HG02610 (cell line): ENCODE results near the gene SLC25A21.
"Not testable (repeated sequence)": the region's sequence is repeated elsewhere in the genome, so short reads cannot be mapped to it uniquely, and the experiment has no call there.

Source experiments
- ATAC-seq: cut with Tn5 transposase; IDR thresholded peaks from one replicate; pipeline ENCODE4 v1.9.1; 2021; ENCODE audit warnings: mild to moderate bottlenecking, moderate library complexity; ENCODE audit not compliant: unreplicated experiment

The SLC25A21 gene

DNA sequence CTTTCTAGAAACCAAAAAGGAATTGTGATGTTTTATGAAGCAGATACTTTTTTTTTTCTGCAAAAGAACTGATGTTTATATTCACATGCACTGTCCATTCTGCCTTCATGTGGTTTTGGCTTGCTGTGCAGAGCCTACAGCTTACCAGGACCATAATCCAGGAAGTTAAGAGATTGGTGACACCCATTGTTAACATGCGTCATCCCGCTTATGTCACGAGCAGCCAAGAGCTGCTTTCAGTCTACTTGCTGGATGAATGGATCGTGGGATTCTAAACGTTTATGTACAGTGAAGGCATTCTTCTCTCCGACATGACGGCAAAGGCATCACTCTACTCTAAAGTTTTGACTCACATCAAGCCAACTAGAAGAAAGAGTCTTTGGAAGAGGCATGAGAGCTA, 434.1 kb downstream of the SLC25A21 start:
- ATAC-seq = no peak

DNA sequence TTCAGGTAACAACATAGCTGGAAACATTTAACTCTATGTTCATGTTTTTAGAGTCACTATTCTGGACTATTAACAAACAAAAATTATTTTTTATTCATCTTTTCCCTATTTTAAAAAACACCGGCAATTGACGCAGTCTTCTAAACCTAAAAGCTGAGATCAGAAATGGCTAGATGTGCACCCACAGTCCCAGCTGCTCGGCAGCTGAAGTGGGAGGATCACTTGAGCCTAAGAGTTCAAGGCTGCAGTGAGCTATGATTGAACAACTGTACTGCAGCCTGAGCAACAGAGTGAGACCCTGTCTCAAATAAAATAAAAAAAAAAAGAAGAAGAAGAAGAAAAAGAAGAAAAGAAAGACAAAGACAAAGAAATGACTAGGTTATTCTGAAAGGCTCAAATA, 446.3 kb downstream of the SLC25A21 start:
- no peak for ATAC-seq

DNA sequence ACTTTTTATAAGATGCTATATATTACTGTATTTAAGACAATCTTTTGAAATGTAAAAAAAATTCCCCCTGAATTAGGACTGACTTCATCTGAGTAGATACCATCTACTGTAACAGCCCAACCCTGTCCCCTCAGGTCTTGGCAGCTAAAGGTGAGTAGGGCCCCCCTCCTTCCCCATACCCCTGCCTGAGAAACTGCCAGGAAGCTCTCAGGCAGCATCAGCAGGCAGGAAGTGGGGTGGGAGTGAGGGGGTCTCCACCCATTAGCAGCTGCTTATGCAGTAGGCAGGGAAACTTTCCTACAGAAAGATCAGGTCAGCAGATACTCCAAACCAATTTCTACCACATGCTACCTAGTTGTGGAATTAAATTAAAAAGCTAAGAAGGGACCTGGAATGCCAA, 448.2 kb downstream of the SLC25A21 start:
- no peak for ATAC-seq

DNA sequence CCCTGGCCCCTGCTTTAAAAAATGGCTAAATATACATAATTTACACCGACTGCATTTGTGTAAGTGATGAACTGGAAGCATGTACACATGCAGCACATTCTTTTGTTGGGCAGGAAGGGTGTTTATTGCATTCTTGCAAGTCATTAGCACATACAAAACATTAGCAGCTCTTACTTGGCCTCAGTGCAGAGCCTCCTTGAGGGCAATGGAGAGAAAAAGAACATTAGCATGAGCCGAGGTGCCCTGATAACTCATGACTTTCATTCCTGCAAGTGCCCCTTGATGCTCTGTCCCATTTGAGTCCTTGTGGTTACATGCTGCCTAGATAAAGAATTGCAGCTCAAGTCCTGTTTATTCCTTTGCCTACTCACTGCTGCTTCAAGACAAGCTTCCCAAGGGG, 448.9 kb downstream of the SLC25A21 start:
- ATAC-seq = no peak

DNA sequence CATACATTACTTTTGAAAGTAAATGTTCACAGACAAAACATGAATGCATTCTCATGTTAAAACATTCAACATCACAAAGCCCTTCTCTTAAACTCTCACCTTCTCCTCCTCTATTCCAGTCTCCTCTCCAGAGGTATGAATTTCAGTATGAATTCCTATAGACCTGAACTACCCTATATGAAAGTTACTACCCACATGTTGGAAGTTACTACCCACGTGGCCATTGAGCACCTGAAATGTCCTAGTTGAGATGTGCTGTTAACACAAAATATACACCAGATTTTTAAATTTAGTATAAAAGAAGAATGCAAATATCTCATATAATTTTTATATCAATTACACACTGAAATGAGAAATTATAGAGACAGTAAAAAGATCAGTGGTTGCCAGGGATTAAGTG, 450.5 kb downstream of the SLC25A21 start:
- ATAC-seq = no peak

DNA sequence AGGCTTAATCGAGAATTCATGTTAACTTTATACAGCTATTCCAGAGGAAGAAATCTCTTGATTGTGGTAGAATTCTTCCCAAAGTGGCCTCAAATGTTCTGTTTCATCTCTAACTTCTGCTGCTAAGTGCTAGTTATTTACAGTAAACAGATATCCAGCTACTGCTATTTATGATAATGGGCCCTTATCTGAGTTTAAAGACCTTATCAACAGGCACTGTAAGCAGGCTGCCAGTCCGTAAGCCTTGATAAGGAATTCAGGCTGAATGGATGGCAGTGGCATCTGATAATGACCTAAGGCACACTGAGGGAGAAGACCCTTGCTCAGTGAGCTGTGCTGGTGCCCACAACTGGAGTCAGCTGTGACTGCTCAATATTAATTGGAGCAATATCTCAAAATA, 451.7 kb downstream of the SLC25A21 start:
- ATAC-seq = no peak

DNA sequence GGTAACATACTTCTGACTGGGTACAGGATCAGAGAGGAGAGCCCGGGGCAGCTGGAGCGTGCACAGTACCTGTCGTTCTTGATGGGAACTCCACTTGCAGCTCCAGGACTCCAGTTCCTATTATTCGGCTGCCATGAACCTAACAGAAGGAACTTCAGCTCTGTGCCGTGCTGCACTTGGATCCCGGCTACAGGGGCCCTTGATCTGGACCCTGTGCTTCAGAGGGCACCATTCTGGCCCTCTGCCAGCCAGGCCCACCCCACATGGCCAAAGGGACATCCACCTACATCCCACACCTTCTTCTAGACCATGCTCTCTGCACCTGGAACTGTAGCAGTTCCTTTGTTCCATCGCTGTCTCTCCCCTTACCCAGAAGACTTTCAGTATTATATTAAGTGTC, 452.6 kb downstream of the SLC25A21 start:
- no peak for ATAC-seq

DNA sequence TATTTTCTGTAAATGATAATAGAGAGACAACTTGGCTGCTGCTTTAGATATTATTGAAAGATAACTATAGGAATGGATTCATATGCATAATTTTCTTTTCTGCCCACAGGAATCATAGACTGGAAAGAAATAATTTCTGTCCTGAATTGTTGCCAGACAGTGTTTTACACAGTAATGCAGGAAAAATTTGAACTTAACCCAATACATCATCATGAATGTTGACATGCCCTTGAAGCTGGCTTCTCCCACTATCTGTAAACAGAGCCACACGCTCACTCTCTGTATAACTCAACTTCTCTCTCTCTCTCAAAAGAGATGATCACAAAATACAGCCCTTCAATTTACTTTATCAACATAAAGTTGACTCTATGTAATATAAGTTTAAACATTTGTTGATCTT, 454.2 kb downstream of the SLC25A21 start:
- no peak for ATAC-seq

DNA sequence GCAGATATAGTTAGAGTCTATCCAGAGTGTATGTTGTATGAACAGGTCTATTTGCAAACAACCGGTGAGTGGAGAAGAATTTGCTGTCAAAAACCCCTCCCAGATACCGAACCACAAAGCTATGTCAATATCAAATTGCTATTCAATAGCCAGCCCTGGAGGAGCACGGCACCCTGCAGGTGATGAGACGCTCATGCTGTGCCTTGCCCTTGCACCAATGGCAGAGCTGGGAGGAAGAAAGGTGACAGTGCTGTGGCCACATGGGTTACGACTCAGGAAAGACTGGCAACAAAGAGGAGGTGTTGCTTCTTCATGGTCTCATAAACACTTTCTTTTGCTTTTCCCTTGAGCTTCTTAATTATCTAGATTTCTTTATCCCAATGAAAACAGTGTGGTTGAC, 455.0 kb downstream of the SLC25A21 start:
- ATAC-seq = no peak

DNA sequence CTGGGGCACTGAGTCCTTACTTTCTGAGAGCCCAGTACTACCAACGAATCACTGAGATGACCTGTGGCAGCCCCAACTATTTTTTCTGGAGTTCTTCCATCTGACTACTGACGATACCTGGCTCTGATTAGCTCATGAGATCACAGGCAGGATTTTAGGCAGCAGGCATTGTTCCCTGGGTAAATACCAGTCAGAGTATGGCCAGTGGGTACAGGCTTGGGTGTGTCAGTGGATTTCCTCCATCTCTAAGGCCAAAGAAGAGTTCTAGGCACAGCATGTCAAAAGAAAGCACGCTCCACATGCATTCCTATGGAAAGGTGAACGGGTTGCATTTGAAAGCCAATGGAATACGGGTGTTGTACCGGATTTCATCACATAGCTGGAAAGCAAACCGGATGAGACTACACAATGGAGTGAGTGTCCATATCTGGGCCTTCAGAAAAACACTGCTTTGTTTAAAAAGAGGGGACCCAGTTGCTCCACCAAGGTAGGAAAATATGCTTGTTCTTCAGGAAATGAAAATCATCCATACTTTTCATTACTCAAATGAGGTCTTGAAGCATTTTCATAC, 455.7 kb downstream of the SLC25A21 start:
- ATAC-seq = no peak

DNA sequence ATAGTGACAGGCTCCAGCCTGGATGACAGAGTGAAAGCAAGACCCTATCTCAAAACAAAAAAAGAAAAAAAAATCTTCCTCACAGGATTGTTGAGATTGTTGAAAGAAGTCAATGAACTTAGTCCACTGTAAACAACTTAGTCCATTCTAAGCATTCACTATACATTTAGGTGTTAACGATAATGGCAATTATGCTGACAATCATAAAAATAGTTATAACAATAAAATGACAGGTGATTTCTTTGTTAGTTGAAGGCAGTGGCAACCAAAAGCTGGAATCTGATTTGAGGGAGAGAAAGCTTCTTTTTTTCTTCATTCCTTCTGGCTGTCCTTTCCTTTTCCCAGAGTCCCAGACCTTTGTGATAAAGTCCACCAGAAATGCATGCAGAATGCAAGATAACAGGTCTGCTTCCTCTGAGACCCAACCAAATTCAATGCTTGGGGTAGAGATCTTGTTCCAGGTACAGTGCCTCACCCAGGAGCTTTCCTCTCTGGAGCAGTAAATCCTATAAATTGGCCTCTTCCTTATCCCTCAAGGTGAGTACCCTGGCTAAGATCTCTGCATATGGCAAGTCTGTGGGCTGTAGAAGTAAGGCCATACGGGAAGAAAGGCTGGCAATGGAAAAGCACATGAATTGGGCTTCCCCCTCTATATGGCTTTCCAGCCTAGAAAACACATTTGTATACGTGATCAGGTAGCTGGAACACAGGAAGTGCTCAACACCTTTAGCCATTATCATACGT, 458.3 kb downstream of the SLC25A21 start:
- ATAC-seq = no peak

DNA sequence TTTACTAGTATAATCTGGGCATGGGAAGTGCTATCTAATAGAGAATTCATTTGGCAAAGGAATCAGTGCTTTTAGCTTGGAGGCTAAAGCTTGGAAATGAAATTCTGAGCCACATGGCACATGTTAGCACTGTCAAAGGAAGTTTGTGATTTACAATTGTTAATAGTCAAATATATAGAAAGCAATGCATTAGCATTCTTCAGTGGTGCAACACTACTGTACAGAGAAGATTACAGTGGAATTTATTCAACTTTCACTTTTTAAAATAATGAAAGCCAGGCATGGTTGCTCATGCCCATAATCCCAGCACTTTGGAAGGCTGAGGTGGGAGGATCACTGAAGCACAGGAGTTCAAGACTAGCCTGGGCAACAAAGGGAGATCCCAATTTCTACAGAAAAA, 464.8 kb downstream of the SLC25A21 start:
- no peak for ATAC-seq

DNA sequence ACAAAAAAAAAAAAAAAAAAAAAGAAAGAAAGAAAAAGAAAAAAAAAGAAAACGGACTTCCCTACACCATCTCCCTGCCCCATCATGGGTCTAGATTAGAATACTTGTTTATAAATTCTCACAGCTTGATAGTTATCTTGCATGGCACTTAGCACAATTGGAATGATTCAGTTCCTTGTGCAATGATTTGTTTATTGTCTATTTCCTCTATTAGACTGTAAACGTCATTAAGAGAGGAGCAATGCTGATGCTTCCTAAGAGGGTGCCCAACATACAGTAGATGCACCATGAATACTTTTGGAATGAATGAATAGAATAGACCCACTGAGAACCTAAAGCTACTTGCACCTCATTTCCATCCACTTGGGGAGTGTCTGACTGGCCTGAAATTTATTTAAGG, 469.9 kb downstream of the SLC25A21 start:
- ATAC-seq = no peak

DNA sequence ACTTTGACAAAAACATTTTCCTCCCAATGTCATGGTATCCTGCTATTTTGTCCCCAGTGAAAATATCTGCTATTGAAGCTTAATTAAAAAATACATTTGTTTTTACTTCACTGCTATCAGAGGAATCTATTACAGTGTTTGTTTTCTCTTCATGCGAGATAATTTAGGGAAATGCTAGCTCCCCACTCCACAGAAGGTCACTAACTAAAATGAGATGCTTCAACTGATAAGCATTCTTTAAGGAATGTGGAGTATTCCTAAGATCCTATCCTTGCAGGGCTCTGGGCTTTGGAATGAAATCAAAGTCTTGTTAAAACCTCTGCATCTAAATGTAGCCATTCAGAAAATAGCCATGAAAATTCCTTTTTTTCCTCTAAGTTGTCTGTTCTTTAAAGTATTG, 471.3 kb downstream of the SLC25A21 start:
- ATAC-seq = no peak

DNA sequence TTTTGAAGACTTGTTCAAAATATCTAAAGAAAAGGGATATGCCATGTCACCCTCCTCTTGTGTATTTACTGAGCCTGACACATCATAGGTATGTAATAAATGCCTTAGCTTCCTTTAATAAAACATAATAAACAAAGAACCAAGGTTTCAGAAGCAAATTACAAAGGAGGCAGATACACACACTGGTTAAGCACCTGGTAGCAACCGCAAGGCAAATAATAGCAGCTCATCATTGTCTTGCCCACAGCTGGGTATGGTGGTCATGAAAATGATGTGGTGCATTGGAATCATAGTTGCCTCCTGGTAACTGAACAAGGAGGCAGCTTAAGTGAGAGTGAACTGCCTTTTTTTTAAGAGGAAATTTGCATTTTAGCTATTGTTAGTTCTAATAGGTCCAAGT, 471.8 kb downstream of the SLC25A21 start:
- no peak for ATAC-seq

DNA sequence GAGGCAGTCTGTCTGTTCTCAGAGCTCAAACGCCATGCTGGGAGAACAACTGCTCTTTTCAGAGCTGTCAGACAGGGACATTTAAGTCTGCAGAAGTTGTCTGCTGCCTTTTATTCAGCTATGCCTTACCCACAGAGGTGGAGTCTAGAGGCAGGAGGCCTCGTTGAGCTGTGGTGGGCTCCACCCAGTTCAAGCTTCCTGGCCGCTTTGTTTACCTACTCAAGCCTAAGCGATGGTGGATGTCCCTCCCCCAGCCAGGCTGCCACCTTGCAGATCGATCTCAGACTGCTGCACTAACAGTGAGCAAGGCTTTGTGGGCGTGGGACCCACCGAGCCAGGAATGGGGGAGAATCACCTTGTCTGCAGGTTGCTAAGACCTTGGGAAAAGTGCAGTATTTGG, 473.0 kb downstream of the SLC25A21 start:
- ATAC-seq = not testable (repeated sequence)

DNA sequence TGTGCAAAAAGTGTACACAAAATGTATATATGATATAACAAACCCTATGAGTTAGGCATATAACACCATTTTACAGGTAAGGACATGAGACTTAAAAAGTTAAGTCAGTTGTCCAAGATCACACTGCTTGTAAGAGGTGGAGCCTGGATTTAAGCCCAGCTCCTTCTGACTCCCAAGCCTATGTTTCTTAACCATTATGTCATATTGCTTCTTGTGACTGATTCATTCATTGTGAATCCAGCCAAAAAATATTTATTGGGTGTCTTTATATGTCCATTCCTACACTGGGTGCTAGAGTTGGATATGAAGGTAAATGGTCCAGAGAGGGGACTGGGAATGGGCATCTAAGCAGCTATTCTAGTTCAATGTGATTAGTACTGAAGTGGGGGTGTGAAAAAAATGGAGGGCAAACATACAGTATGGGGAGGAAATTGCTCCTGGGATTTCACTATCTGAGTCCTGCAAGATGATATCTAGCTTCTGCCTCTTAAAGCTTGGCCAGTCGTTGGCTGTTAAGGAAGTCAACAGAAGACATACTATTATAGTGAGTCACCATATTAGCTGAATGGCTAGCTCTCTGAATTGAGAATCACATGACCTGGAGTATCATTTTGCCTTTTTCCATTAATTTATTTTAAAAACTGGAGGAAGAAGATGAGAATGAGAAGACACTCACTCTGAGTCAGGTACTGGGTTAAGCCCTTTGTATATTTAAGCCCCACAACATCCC, 481.9 kb downstream of the SLC25A21 start:
- no peak for ATAC-seq

DNA sequence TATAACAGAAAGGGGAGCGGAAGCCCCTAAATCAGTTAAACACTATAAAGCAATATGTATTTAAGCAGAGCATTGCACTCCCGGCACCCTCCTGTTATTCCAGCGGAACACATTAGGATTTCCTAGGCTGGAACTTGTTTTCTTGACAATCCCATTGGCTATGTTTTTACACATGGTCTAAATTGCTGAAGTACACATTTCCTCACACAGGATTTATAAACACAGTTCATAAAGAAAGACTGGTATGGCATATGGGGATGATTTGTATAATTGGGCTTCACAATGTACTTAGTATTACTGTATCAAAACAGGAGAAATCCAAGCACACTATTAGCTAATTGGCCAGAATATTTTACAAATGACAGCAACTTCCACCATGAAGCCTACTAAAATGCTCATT, 487.5 kb downstream of the SLC25A21 start:
- ATAC-seq = no peak

DNA sequence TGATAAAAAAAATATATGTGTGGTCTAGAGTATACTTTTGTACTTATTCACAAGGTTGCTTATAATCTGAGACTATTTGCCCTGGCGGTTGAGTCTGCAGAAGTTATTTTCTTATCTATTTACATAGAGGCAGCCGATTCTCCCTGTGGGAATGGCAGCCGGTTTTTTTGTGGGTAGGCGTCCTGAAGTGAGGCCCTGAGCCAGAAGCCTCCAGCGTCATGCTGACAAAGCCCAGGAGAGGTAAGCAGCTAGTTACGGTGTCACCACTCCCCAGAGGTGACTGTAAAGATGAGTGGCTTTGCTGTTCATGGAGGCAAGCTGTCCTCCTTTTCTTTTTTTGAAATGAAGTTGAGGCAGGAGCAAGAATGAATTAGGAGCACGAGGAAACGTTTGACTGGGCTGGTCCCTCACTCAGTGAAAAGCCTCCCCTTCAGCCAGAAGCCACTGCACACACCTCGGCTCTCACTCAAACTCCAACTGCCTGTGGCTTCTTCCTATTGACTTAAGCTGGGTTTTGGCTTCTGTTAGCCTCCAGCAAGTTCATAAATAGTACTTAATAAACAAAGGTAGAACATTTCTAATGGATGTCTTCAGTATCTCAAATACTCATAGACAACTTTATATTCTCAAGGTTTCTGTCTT, 489.2 kb downstream of the SLC25A21 start:
- ATAC-seq = no peak

DNA sequence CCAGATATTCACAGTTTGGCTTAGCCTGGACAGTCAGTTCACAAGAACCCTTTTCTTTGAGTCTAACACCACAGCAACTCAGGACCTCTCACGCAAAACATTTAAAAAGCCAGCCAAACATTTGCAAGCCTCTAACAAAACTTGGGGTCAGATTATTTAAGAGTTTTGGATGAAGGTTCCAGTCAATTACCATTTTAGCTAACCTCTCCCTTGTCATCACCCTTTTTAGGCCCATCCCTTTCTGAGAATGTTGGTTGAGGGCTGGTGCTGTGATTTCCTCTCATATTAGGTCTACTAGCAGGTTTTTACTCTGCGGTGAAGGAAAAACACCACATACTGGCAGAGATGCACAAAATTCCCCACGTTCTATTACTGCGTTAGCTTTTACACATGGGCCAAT, 490.1 kb downstream of the SLC25A21 start:
- no peak for ATAC-seq

DNA sequence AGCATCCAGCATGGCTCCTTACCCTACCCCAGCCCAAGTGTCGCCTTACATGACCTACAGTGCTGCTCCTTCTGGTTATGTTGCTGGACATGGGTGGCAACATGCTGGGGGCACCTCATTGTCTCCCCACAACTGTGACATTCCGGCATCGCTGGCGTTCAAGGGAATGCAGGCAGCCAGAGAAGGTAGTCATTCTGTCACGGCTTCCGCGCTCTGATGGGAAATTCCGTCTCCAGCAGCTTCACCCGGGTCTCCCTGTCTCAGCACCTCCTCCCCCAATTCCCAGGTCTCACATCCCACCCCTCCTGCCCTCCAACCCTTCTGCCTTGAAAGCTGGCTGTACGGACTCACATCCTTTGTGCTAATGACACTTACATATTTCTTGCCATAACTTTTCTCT, 496.2 kb downstream of the SLC25A21 start:
- ATAC-seq = no peak

DNA sequence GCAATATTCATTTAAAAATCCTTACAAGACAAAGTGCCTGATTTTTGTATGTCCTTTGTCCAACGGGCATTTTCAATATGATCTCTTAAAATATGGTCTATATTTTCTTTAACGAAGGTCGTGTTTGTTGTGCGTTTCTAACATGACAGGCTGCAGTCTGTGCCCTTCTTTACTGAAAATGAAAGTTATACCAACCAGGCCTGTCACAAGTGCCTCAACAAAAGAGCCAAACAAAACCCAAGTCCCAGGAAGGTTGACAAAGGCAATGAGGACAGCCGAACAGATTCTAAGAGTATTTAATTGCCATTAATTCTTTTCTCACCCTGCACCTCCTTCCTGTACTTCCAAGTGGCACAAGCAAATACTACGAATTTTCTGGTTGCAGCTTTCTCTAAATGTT, 496.8 kb downstream of the SLC25A21 start:
- no peak for ATAC-seq
